H1 (cell line): Measurements from ENCODE around the gene PLXDC2. TPM values are rescaled to one million over a fixed set of nuclear protein-coding genes. Genes with fewer than 3 reads are reported as not detected.

Experiments used
- BCL11A ChIP-seq, 2 experiments: IDR thresholded peaks; one replicate each; pipeline ENCODE4 v1.6.1; 2011; ENCODE audit warnings: low read depth in 2 of 2, low read length in 2 of 2, mild to moderate bottlenecking in 2 of 2
- polyA plus RNA-seq, 7 experiments: library from polyadenylated mRNA; depleted of rRNA in 3 of 7; stranded (reverse) in 5 of 7; unstranded in 2 of 7; fragments of >200 nt in 5 of 7; fragments of 200-250 nt in 2 of 7; gene quantifications; 1 replicate in 5 of 7; 2 replicates in 1 of 7; 4 replicates in 1 of 7; pipeline versions ENCODE4 v1.2.1 to v1.2.3, GENCODE V29; 2011 to 2013; ENCODE audit warnings: missing spikeins in 2 of 7, mixed read lengths in 2 of 7
- total RNA-seq: library from RNA; stranded (reverse); fragmentation: NEBNext Ultra II Directional; extraction: Animal tissue kit (Norgen Biotek cat#: 25700); gene quantifications from 2 replicates; pipeline ENCODE4 v1.2.1, GENCODE V29; 2021

PLXDC2 gene
- total and polyA plus RNA-seq, 2 of the 8 experiments (the other 6 are each of a cell fraction or from before 2014, with no cell fraction given): 23.0 to 40.5 TPM

- no peak for TF ChIP-seq BCL11A (IDR thresholded peaks at IDR 0.05; ENCODE audit: low read depth in 2 of 2, low read length in 2 of 2)
Measured at GRCh38 chr10:20108021-20108420, 291.8 kb downstream of the PLXDC2 start (continued).
